22Rv1 (cell line): ENCODE results near the gene NPEPPS.

Source experiments
- ZFX ChIP-seq: fragments of 450-650 bp; IDR thresholded peaks from 2 replicates; pipeline ENCODE4 v1.6.1; 2017; ENCODE audit warnings: antibody characterized with exemption, borderline replicate concordance
- TF ChIP-seq, protein P1 (sequence below): fragments of 450-650 bp; IDR thresholded peaks from 2 replicates; pipeline ENCODE4 v1.5.1; 2017; ENCODE audit warnings: mild to moderate bottlenecking

DNA sequence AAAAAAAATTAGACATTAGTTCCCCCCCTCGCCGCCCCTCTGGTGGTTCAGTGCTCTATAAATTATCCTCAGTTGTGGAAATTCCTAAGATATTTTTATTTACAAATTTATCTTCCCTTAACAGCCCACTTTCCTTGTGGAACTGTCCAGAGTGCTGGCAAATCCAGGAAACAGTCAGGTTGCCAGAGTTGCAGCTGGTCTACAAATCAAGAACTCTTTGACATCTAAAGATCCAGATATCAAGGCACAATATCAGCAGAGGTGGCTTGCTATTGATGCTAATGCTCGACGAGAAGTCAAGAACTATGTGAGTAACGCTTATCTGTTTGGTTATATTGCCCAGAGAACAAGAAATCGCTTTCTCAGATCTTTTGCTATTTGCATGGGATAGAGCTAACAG, 121.7 kb downstream of the NPEPPS start:
- TF ChIP-seq, protein P1, sequence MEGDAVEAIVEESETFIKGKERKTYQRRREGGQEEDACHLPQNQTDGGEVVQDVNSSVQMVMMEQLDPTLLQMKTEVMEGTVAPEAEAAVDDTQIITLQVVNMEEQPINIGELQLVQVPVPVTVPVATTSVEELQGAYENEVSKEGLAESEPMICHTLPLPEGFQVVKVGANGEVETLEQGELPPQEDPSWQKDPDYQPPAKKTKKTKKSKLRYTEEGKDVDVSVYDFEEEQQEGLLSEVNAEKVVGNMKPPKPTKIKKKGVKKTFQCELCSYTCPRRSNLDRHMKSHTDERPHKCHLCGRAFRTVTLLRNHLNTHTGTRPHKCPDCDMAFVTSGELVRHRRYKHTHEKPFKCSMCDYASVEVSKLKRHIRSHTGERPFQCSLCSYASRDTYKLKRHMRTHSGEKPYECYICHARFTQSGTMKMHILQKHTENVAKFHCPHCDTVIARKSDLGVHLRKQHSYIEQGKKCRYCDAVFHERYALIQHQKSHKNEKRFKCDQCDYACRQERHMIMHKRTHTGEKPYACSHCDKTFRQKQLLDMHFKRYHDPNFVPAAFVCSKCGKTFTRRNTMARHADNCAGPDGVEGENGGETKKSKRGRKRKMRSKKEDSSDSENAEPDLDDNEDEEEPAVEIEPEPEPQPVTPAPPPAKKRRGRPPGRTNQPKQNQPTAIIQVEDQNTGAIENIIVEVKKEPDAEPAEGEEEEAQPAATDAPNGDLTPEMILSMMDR, result no peak
- no peak for TF ChIP-seq ZFX
